ENCODE results near the gene SLC30A5.
A peak's percentile ranks its signal among the peaks of the same experiment; 100 is the strongest.
"Not testable (repeated sequence)": the region's sequence is repeated elsewhere in the genome, so short reads cannot be mapped to it uniquely, and the experiment has no call there.

The SLC30A5 gene

GRCh38 chr5:69105996-69106906 lies 12.4 kb downstream of the SLC30A5 start:
- ATAC-seq: no peak

- ATAC-seq: not testable (repeated sequence)
Observed at GRCh38 chr5:69108367-69108766, 14.6 kb downstream of the SLC30A5 start.

GRCh38 chr5:69113851-69114250 lies 20.0 kb downstream of the SLC30A5 start:
- ATAC-seq: no peak

GRCh38 chr5:69115526-69115925 lies 21.7 kb downstream of the SLC30A5 start:
- no peak for ATAC-seq

- no peak for ATAC-seq
Observed at GRCh38 chr5:69129413-69129812, 35.6 kb downstream of the SLC30A5 start.

GRCh38 chr5:69130241-69130640 lies 36.4 kb downstream of the SLC30A5 start:
- ATAC-seq: no peak

GRCh38 chr5:69131304-69131703 lies 37.5 kb downstream of the SLC30A5 start:
- no peak for ATAC-seq

GRCh38 chr5:69134126-69134525 lies 40.3 kb downstream of the SLC30A5 start:
- no peak for ATAC-seq

- ATAC-seq: no peak
Observed at GRCh38 chr5:69136293-69136692, 42.5 kb downstream of the SLC30A5 start.

GRCh38 chr5:69137208-69137607 lies 43.4 kb downstream of the SLC30A5 start:
- not testable (repeated sequence) for ATAC-seq

- no peak for ATAC-seq
Observed at GRCh38 chr5:69137807-69138206, 44.0 kb downstream of the SLC30A5 start.

GRCh38 chr5:69138766-69139165 lies 45.0 kb downstream of the SLC30A5 start:
- ATAC-seq: no peak

GRCh38 chr5:69140239-69140638 lies 46.4 kb downstream of the SLC30A5 start:
- not testable (repeated sequence) for ATAC-seq

- no peak for ATAC-seq
Observed at GRCh38 chr5:69140827-69141226, 47.0 kb downstream of the SLC30A5 start.

GRCh38 chr5:69148576-69148975 lies 54.8 kb downstream of the SLC30A5 start:
- not testable (repeated sequence) for ATAC-seq

GRCh38 chr5:69148981-69149675 lies 55.3 kb downstream of the SLC30A5 start:
- no peak for ATAC-seq

- ATAC-seq: no peak
Observed at GRCh38 chr5:69149676-69150010, 55.8 kb downstream of the SLC30A5 start.

GRCh38 chr5:69152731-69153130 lies 58.9 kb downstream of the SLC30A5 start:
- ATAC-seq: no peak

GRCh38 chr5:69156456-69156855 lies 62.6 kb downstream of the SLC30A5 start:
- no peak for ATAC-seq

- no peak for ATAC-seq
Observed at GRCh38 chr5:69158039-69158438, 64.2 kb downstream of the SLC30A5 start.

- ATAC-seq: no peak
Observed at GRCh38 chr5:69160651-69161050, 66.8 kb downstream of the SLC30A5 start.

GRCh38 chr5:69166686-69167492 lies 73.1 kb downstream of the SLC30A5 start, which contains the start of gene CCNB1:
Gene CCNB1, plus strand, starts transcription at chr5:69167150. Its CDS starts 113 bp downstream, at chr5:69167263.
- peak; percentile 99 to 100 for ATAC-seq

GRCh38 chr5:69167493-69167855 lies 73.7 kb downstream of the SLC30A5 start:
- ATAC-seq: no peak

All from activated CD4-positive, CD25-positive, alpha-beta regulatory T cell treated with anti-CD3 and anti-CD28 coated beads, Interleukin-2, amount 50 U/mL, for 24 hours (primary cell).